HepG2 (cell line): ENCODE measurements around the gene NCKIPSD. TPM values are rescaled to one million over a fixed set of nuclear protein-coding genes. Genes with fewer than 3 reads are reported as not detected.

Experiments used
- AGO1 ChIP-seq: fragments of 200-400 bp; formaldehyde crosslinking; IDR thresholded peaks from 2 replicates; pipeline ENCODE4 v1.6.1; 2017; ENCODE audit warnings: mild to moderate bottlenecking, low read depth, low read length, moderate library complexity; ENCODE audit not compliant: poor library complexity, severe bottlenecking
- AGO2 ChIP-seq: fragments of 200-400 bp; formaldehyde crosslinking; optimal IDR thresholded peaks from 2 replicates; pipeline ENCODE3; 2017; ENCODE audit warnings: mild to moderate bottlenecking, low read depth, low read length, moderate library complexity
- BRD4 ChIP-seq: sonication (generic); formaldehyde crosslinking; IDR thresholded peaks from 2 replicates; pipeline ENCODE4 v1.4.0; 2020; ENCODE audit warnings: missing genetic modification reagents
- CCDC6 ChIP-seq: sonication (generic); formaldehyde crosslinking; IDR thresholded peaks from 2 replicates; pipeline ENCODE4 v1.8.1; 2022; ENCODE audit warnings: mild to moderate bottlenecking, missing genetic modification reagents, moderate library complexity
- DMAP1 ChIP-seq: IDR thresholded peaks from 2 replicates; pipeline ENCODE4 v1.6.1; 2016
- ETV5 ChIP-seq: IDR thresholded peaks from 2 replicates; pipeline ENCODE4 v1.6.1; 2018; ENCODE audit warnings: missing biosample characterization, missing genetic modification reagents, inconsistent platforms, borderline replicate concordance
- FOSL2 ChIP-seq: sonication (generic); formaldehyde crosslinking; IDR thresholded peaks from 2 replicates; pipeline ENCODE4 v1.4.0; 2020; ENCODE audit warnings: missing genetic modification reagents
- KAT8 ChIP-seq: IDR thresholded peaks from 2 replicates; pipeline ENCODE4 v1.6.1; 2016; ENCODE audit warnings: missing genetic modification reagents, missing compliant biosample characterization
- KMT2B ChIP-seq: IDR thresholded peaks from 2 replicates; pipeline ENCODE4 v1.6.1; 2016; ENCODE audit warnings: missing genetic modification reagents, missing compliant biosample characterization
- LCORL ChIP-seq, 2 experiments: fragments of 450-650 bp in 1 of 2; sonication (generic) in 1 of 2; formaldehyde crosslinking in 1 of 2; IDR thresholded peaks; 2 replicates each; pipeline versions ENCODE4 v1.5.0 to v1.6.1; 2017 to 2020; ENCODE audit warnings: antibody characterized with exemption in 1 of 2, missing genetic modification reagents in 1 of 2
- NR2F6 ChIP-seq, 2 experiments: IDR thresholded peaks; 2 replicates each; pipeline ENCODE4 v1.6.1; 2016; ENCODE audit warnings: antibody characterized with exemption in 1 of 2, mild to moderate bottlenecking in 1 of 2
- PITX1 ChIP-seq: sonication (generic); formaldehyde crosslinking; IDR thresholded peaks from 2 replicates; pipeline ENCODE4 v1.5.1; 2020; ENCODE audit warnings: mild to moderate bottlenecking, missing genetic modification reagents
- RXRB ChIP-seq: IDR thresholded peaks from 2 replicates; pipeline ENCODE4 v1.6.1; 2016; ENCODE audit warnings: borderline replicate concordance, missing genetic modification reagents, missing compliant biosample characterization
- SP140L ChIP-seq: sonication (generic); formaldehyde crosslinking; IDR thresholded peaks from 2 replicates; pipeline ENCODE4 v1.4.0; 2020; ENCODE audit warnings: missing genetic modification reagents, borderline replicate concordance
- TAF1 ChIP-seq: sonication (generic); formaldehyde crosslinking; IDR thresholded peaks from 2 replicates; pipeline ENCODE4 v1.4.0; 2020; ENCODE audit warnings: missing genetic modification reagents
- TGIF2 ChIP-seq: IDR thresholded peaks from 2 replicates; pipeline ENCODE4 v1.6.1; 2016; ENCODE audit warnings: control low read depth, missing compliant biosample characterization
- YEATS4 ChIP-seq: sonication (generic); formaldehyde crosslinking; IDR thresholded peaks from 2 replicates; pipeline ENCODE4 v1.4.0; 2020; ENCODE audit warnings: missing genetic modification reagents, borderline replicate concordance
- ZBTB42 ChIP-seq: sonication (generic); formaldehyde crosslinking; IDR thresholded peaks from 2 replicates; pipeline ENCODE4 v1.5.0; 2020; ENCODE audit warnings: mild to moderate bottlenecking, missing genetic modification reagents
- ZFP36L1 ChIP-seq: sonication (generic); formaldehyde crosslinking; IDR thresholded peaks from 2 replicates; pipeline ENCODE4 v1.8.0; 2022; ENCODE audit warnings: mild to moderate bottlenecking, missing genetic modification reagents, moderate library complexity
- ZNF138 ChIP-seq: sonication (generic); formaldehyde crosslinking; IDR thresholded peaks from 2 replicates; pipeline ENCODE4 v1.5.0; 2020; ENCODE audit warnings: mild to moderate bottlenecking, low read depth, missing genetic modification reagents
- ZNF44 ChIP-seq: sonication (generic); formaldehyde crosslinking; IDR thresholded peaks from 2 replicates; pipeline ENCODE4 v1.5.1; 2020; ENCODE audit warnings: mild to moderate bottlenecking, missing genetic modification reagents
- ZSCAN22 ChIP-seq: sonication (generic); formaldehyde crosslinking; IDR thresholded peaks from 2 replicates; pipeline ENCODE4 v1.4.0; 2020; ENCODE audit warnings: mild to moderate bottlenecking, missing genetic modification reagents
- polyA plus RNA-seq, 8 experiments: library from polyadenylated mRNA; depleted of rRNA in 3 of 8; stranded (reverse) in 7 of 8; unstranded in 1 of 8; fragments of >200 nt; fragmentation: Illumina TruSeq in 4 of 8; extraction: Trizol in 4 of 8; gene quantifications; 2 replicates each; pipeline versions ENCODE4 v1.2.1 to v1.2.3, GENCODE V29; 2011 to 2016; ENCODE audit warnings: low read depth in 4 of 8, missing spikeins in 1 of 8, mixed read lengths in 1 of 8; ENCODE audit not compliant: insufficient read depth in 1 of 8
- total RNA-seq, 5 experiments: library from RNA; depleted of rRNA; stranded (reverse); fragments of >200 nt; fragmentation: Illumina TruSeq; extraction: Trizol; gene quantifications; 2 replicates each; pipeline ENCODE4 v1.2.3, GENCODE V29; 2016; ENCODE audit warnings: low read depth in 1 of 5
- TF ChIP-seq, protein P1 (sequence below): IDR thresholded peaks from 2 replicates; pipeline ENCODE4 v1.4.0; 2020; ENCODE audit warnings: mild to moderate bottlenecking, missing genetic modification reagents
- TF ChIP-seq, protein P2 (sequence below): fragments of 450-650 bp; IDR thresholded peaks from 2 replicates; pipeline ENCODE4 v1.6.1; 2016
- TF ChIP-seq, protein P3 (sequence below): sonication (generic); formaldehyde crosslinking; IDR thresholded peaks from 2 replicates; pipeline ENCODE4 v1.4.0; 2020; ENCODE audit warnings: missing genetic modification reagents, low read depth, mild to moderate bottlenecking, borderline replicate concordance

Gene NCKIPSD
- total and polyA plus RNA-seq, 2 of the 13 experiments (the other 11 are each of a cell fraction or from before 2014, with no cell fraction given): 13.5 to 35.2 TPM

DNA sequence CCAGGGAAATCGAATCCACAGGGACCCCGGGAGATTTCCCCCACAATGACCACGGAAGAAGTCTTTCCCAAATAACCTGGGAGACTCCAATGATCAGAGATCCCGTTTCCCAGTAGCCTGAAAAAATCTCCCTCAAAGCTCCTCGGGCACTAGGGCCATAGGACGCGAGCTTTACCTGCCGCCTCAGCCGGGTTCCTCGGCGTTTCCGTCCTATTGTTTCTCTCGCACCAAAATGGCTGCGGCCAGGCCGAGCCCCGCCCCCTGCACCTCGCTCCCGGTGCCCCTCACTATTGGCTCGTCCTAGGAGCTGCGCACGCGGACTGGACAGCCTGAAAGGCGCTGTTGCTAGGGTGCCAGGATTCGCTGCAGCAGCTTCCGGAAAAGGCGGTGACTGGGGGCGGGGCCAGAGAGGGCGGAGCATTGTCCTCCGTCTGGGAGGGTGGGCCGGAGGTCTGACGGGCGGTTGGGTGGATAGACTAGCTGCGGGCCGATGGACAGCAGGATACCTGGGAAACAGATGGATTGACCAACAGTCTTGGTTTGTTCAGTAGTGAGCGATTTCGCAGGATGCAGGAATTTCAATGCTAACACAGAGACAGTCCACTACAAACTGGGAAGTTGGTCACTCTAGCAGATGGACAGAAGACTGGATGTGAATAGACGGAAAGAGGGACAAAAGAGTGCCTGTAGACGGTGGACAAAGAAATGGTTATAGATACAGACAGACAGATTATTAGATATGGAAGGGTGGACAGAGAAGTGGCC lies 31.4 kb upstream of the NCKIPSD start, which contains the start of gene IP6K2 (continued):
- TF ChIP-seq, protein P1, sequence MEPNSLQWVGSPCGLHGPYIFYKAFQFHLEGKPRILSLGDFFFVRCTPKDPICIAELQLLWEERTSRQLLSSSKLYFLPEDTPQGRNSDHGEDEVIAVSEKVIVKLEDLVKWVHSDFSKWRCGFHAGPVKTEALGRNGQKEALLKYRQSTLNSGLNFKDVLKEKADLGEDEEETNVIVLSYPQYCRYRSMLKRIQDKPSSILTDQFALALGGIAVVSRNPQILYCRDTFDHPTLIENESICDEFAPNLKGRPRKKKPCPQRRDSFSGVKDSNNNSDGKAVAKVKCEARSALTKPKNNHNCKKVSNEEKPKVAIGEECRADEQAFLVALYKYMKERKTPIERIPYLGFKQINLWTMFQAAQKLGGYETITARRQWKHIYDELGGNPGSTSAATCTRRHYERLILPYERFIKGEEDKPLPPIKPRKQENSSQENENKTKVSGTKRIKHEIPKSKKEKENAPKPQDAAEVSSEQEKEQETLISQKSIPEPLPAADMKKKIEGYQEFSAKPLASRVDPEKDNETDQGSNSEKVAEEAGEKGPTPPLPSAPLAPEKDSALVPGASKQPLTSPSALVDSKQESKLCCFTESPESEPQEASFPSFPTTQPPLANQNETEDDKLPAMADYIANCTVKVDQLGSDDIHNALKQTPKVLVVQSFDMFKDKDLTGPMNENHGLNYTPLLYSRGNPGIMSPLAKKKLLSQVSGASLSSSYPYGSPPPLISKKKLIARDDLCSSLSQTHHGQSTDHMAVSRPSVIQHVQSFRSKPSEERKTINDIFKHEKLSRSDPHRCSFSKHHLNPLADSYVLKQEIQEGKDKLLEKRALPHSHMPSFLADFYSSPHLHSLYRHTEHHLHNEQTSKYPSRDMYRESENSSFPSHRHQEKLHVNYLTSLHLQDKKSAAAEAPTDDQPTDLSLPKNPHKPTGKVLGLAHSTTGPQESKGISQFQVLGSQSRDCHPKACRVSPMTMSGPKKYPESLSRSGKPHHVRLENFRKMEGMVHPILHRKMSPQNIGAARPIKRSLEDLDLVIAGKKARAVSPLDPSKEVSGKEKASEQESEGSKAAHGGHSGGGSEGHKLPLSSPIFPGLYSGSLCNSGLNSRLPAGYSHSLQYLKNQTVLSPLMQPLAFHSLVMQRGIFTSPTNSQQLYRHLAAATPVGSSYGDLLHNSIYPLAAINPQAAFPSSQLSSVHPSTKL (CRISPR knock-in tag): 0 out of 2 replicates have a peak, but pooled peaks have one; percentile 15
- TF ChIP-seq AGO1 (peak; percentile 77), KMT2B (CRISPR knock-in tag) (peak; percentile 77), SP140L (CRISPR knock-in tag) (0 out of 2 replicates have a peak, but pooled peaks have one; percentile 21), NR2F6 (IDR thresholded peaks at IDR 0.05) (no peak), NR2F6 (CRISPR knock-in tag; IDR thresholded peaks at IDR 0.05) (no peak), ZSCAN22 (CRISPR knock-in tag) (no peak), TAF1 (peak; percentile 77; the same call in 1 of the 2 replicates), ETV5 (peak; percentile 89), BRD4 (CRISPR knock-in tag) (no peak), AGO2 (peak; percentile 31), ZNF138 (CRISPR knock-in tag) (no peak), RXRB (CRISPR knock-in tag) (peak; percentile 39; the same call in 1 of the 2 replicates), ZNF44 (CRISPR knock-in tag) (peak; percentile 77; the same call in 1 of the 2 replicates), FOSL2 (peak; percentile 25; the same call in 1 of the 2 replicates), CCDC6 (no peak), KAT8 (CRISPR knock-in tag) (peak; percentile 88), DMAP1 (CRISPR knock-in tag) (peak; percentile 97), TGIF2 (peak; percentile 50; the same call in 1 of the 2 replicates), LCORL (IDR thresholded peaks at IDR 0.05) (no peak), LCORL (CRISPR knock-in tag; IDR thresholded peaks at IDR 0.05) (peak; percentile 63; the same call in 1 of the 2 replicates), YEATS4 (CRISPR knock-in tag) (peak; percentile 96), ZBTB42 (CRISPR knock-in tag) (no peak), ZFP36L1 (CRISPR knock-in tag) (peak; percentile 77; the same call in 1 of the 2 replicates), PITX1 (no peak; the same call in 1 of the 2 replicates)
- TF ChIP-seq, protein P2, sequence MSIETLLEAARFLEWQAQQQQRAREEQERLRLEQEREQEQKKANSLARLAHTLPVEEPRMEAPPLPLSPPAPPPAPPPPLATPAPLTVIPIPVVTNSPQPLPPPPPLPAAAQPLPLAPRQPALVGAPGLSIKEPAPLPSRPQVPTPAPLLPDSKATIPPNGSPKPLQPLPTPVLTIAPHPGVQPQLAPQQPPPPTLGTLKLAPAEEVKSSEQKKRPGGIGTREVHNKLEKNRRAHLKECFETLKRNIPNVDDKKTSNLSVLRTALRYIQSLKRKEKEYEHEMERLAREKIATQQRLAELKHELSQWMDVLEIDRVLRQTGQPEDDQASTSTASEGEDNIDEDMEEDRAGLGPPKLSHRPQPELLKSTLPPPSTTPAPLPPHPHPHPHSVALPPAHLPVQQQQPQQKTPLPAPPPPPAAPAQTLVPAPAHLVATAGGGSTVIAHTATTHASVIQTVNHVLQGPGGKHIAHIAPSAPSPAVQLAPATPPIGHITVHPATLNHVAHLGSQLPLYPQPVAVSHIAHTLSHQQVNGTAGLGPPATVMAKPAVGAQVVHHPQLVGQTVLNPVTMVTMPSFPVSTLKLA: peak; percentile 50
- TF ChIP-seq, protein P3, sequence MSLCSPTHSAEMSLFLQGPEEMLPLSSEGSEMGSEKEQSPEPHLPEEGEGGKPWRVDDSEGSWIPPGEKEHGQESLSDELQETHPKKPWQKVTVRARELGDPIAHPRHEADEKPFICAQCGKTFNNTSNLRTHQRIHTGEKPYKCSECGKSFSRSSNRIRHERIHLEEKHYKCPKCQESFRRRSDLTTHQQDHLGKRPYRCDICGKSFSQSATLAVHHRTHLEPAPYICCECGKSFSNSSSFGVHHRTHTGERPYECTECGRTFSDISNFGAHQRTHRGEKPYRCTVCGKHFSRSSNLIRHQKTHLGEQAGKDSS (CRISPR knock-in tag): 0 out of 2 replicates have a peak, but pooled peaks have one; percentile 20
